Subcutaneous abdominal adipose tissue (tissue), 5 donors: ENCODE results near the gene PIEZO2.

Experiments used
- H3K27ac ChIP-seq: one replicate; pipeline ENCODE4 v1.7.0; 2013; ENCODE audit warnings: low read depth, mild to moderate bottlenecking, inconsistent platforms, low read length, moderate library complexity
- H3K27me3 ChIP-seq, 5 donors: one replicate each; pipeline ENCODE4 v1.7.0; 2013; ENCODE audit warnings: low read length in 5 of 5, inconsistent platforms in 1 of 5; ENCODE audit not compliant: control insufficient read depth in 5 of 5, insufficient read depth in 4 of 5
- H3K36me3 ChIP-seq, 5 donors: one replicate each; pipeline ENCODE4 v1.7.0; 2013; ENCODE audit warnings: low read length in 5 of 5; ENCODE audit not compliant: control insufficient read depth in 5 of 5, insufficient read depth in 5 of 5
- H3K4me1 ChIP-seq, 5 donors: one replicate each; pipeline ENCODE4 v1.7.0; 2013; ENCODE audit warnings: low read length in 5 of 5, mild to moderate bottlenecking in 3 of 5, moderate library complexity in 1 of 5; ENCODE audit not compliant: control insufficient read depth in 5 of 5, insufficient read depth in 5 of 5
- H3K4me3 ChIP-seq, 5 donors: one replicate each; pipeline ENCODE4 v1.7.0; 2013; ENCODE audit warnings: low read length in 5 of 5, low read depth in 1 of 5
- H3K9ac ChIP-seq, 5 donors: one replicate each; pipeline ENCODE4 v1.7.0; 2013; ENCODE audit warnings: low read length in 5 of 5, mild to moderate bottlenecking in 4 of 5, moderate library complexity in 3 of 5
- H3K9me3 ChIP-seq, 5 donors: one replicate each; pipeline ENCODE4 v1.7.0; 2013; ENCODE audit warnings: low read length in 5 of 5; ENCODE audit not compliant: control insufficient read depth in 5 of 5
- donor health status: healthy.
- donor health status: healthy.
- donor health status: healthy.
- donor health status: healthy.
- donor health status: healthy.

PIEZO2 gene

GRCh38 chr18:10973567-10974203 is 175.7 kb downstream of the PIEZO2 start:
- Histone ChIP-seq H3K36me3 (no peaks in the 10 kb centered on the region), H3K27ac (no peak overlapping the region), H3K9me3 (no peaks in the 10 kb centered on the region), H3K4me1 (no peaks in the 10 kb centered on the region), H3K4me3 (no peak overlapping the region), H3K27me3 (no peaks in the 10 kb centered on the region), H3K9ac (no peak overlapping the region)

- Histone ChIP-seq H3K4me1 (no peaks in the 10 kb centered on the region), H3K9ac (no peak overlapping the region), H3K27me3 (no peaks in the 10 kb centered on the region), H3K27ac (no peak overlapping the region), H3K36me3 (no peaks in the 10 kb centered on the region), H3K9me3 (no peaks in the 10 kb centered on the region), H3K4me3 (no peak overlapping the region)
Observed at GRCh38 chr18:10971717-10972116, 177.7 kb downstream of the PIEZO2 start.

GRCh38 chr18:10965119-10965518 is 184.2 kb downstream of the PIEZO2 start:
- H3K36me3 ChIP-seq: no peaks in the 10 kb centered on the region
- H3K4me3 ChIP-seq: no peak overlapping the region
- no peak overlapping the region for H3K9ac ChIP-seq
- H3K27ac ChIP-seq: no peak overlapping the region
- no peaks in the 10 kb centered on the region for H3K27me3 ChIP-seq
- no peaks in the 10 kb centered on the region for H3K4me1 ChIP-seq
- H3K9me3 ChIP-seq: no peaks in the 10 kb centered on the region

- no peaks in the 10 kb centered on the region for H3K36me3 ChIP-seq
- no peak overlapping the region for H3K27ac ChIP-seq
- no peak overlapping the region for H3K9ac ChIP-seq
- no peak overlapping the region for H3K4me3 ChIP-seq
- no peaks in the 10 kb centered on the region for H3K4me1 ChIP-seq
- no peaks in the 10 kb centered on the region for H3K27me3 ChIP-seq
- H3K9me3 ChIP-seq: no peaks in the 10 kb centered on the region
Observed at GRCh38 chr18:10953672-10954071, 195.7 kb downstream of the PIEZO2 start.

- H3K36me3 ChIP-seq: no peaks in the 10 kb centered on the region
- H3K9ac ChIP-seq: no peak overlapping the region
- no peak overlapping the region for H3K4me3 ChIP-seq
- H3K4me1 ChIP-seq: no peaks in the 10 kb centered on the region
- H3K27me3 ChIP-seq: no peaks in the 10 kb centered on the region
- H3K9me3 ChIP-seq: peaks cover 0 to 5% (median 0%) of the 10 kb centered on the region in 5 donors
- no peak overlapping the region for H3K27ac ChIP-seq
Observed at GRCh38 chr18:10951631-10952544, 197.5 kb downstream of the PIEZO2 start.

- H3K9ac ChIP-seq: no peak overlapping the region
- no peak overlapping the region for H3K4me3 ChIP-seq
- H3K9me3 ChIP-seq: peaks cover 4 to 11% (median 6%) of the 10 kb centered on the region in 5 donors
- H3K27me3 ChIP-seq: no peaks in the 10 kb centered on the region
- no peaks in the 10 kb centered on the region for H3K4me1 ChIP-seq
- no peak overlapping the region for H3K27ac ChIP-seq
- no peaks in the 10 kb centered on the region for H3K36me3 ChIP-seq
Observed at GRCh38 chr18:10950876-10951630, 198.3 kb downstream of the PIEZO2 start.

- Histone ChIP-seq H3K9ac (no peak overlapping the region), H3K27me3 (no peaks in the 10 kb centered on the region), H3K36me3 (no peaks in the 10 kb centered on the region), H3K9me3 (peaks cover 7 to 19% (median 13%) of the 10 kb centered on the region in 5 donors), H3K27ac (no peak overlapping the region), H3K4me1 (no peaks in the 10 kb centered on the region), H3K4me3 (no peak overlapping the region)
Observed at GRCh38 chr18:10950080-10950875, 199.1 kb downstream of the PIEZO2 start.

- H3K9me3 ChIP-seq: peaks cover 10 to 25% (median 17%) of the 10 kb centered on the region in 5 donors
- no peak overlapping the region for H3K4me3 ChIP-seq
- H3K27ac ChIP-seq: no peak overlapping the region
- no peak overlapping the region for H3K9ac ChIP-seq
- H3K4me1 ChIP-seq: no peaks in the 10 kb centered on the region
- no peaks in the 10 kb centered on the region for H3K36me3 ChIP-seq
- no peaks in the 10 kb centered on the region for H3K27me3 ChIP-seq
Observed at GRCh38 chr18:10949655-10950054, 199.7 kb downstream of the PIEZO2 start.

GRCh38 chr18:10948421-10948820 is 200.9 kb downstream of the PIEZO2 start:
- H3K9me3 ChIP-seq: peaks cover 12 to 27% (median 19%) of the 10 kb centered on the region in 5 donors
- H3K4me1 ChIP-seq: no peaks in the 10 kb centered on the region
- no peak overlapping the region for H3K27ac ChIP-seq
- no peak overlapping the region for H3K9ac ChIP-seq
- no peaks in the 10 kb centered on the region for H3K27me3 ChIP-seq
- H3K36me3 ChIP-seq: no peaks in the 10 kb centered on the region
- no peak overlapping the region for H3K4me3 ChIP-seq
